ENCODE results near the gene ULBP2. TPM values are rescaled to one million over a fixed set of nuclear protein-coding genes. Genes with fewer than 3 reads are reported as not detected.

The ULBP2 gene
- total and polyA plus RNA-seq, 2 of the 8 experiments (the other 6 are each of a cell fraction or from before 2014, with no cell fraction given), result 0.05 TPM; not detected in 1

DNA sequence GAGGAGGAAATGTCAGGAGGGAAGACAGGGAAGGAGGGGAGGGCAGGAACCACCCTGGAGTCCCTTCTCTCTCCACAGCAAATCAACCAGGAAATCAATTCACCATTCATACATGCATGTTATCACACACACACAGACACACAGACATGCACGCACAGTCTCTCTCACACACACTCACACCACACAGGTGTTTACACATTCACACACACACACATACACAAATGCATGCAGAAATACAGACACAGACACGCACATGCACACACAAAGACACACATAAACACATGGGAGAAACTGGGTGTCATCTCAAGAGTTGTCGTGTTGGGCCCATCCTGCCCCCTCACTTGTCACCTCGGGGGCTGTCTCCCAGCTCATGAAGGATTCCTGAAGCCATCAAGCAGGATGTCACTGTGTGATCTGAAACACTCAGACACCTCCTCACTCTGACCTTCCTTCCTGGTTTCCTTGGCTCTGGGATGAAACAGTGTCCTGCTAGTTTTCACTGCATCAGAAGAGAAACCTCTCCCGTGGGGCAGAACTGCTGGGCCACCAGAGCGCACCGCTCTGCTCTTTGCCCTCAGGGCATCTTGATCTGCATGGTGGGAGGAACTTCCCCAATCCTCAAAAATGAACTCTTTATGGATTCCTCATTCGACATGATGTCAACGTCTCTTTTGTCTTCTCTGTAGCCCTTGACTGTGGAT lies 28.1 kb upstream of the ULBP2 start:
- Histone ChIP-seq H3K4ac (replicated peaks; ENCODE audit: insufficient read length, low read depth, low read length) (no peak overlapping the region), H3K14ac (ENCODE audit: insufficient read length) (no peak overlapping the region), H3K18ac (ENCODE audit: extremely low read depth, low read length) (no peak overlapping the region), H3K4me2 (ENCODE audit: insufficient read depth in 1 of 2, low read depth in 2 of 2, low read length in 2 of 2) (no peak overlapping the region), H3K23ac (ENCODE audit: insufficient read length) (no peak overlapping the region), H3K36me3 (ENCODE audit: control insufficient read depth in 2 of 4, insufficient read depth in 4 of 4, low read length in 3 of 4) (no peaks in the 10 kb centered on the region), H2BK12ac (ENCODE audit: low read depth, low read length) (no peak overlapping the region), H2BK5ac (ENCODE audit: low read depth, low read length) (no peak overlapping the region), H4K91ac (replicated peaks; ENCODE audit: insufficient read length, low read length) (no peak overlapping the region), H3K79me2 (ENCODE audit: control insufficient read depth in 1 of 2, insufficient read depth in 2 of 2, low read length in 2 of 2) (no peaks in the 10 kb centered on the region), H3K4me3 (ENCODE audit: extremely low read depth in 1 of 4, insufficient read depth in 2 of 4, low read depth in 3 of 4, low read length in 4 of 4) (no peak overlapping the region), H3K9me3 (ENCODE audit: insufficient read depth in 2 of 2, low read depth in 1 of 2, low read length in 1 of 2) (peaks cover 9 to 20% of the 10 kb centered on the region in 2 experiments; a peak in 3 of 4 replicates), H2AK5ac (ENCODE audit: low read depth, low read length) (no peak overlapping the region), H2BK15ac (ENCODE audit: low read length) (no peak overlapping the region), H4K8ac (ENCODE audit: extremely low read depth, insufficient read depth, low read length) (no peak overlapping the region), H3K27ac (ENCODE audit: low read depth, low read length) (no peak overlapping the region), H3K56ac (replicated peaks; ENCODE audit: insufficient read length, low read depth, low read length) (no peak overlapping the region), H3K4me1 (replicated peaks in 1 of 4; ENCODE audit: control insufficient read depth in 3 of 4, insufficient read depth in 4 of 4, low read length in 3 of 4) (no peaks in the 10 kb centered on the region), H3K9ac (replicated peaks in 1 of 4; ENCODE audit: extremely low read depth in 1 of 4, low read depth in 3 of 4, low read length in 3 of 4) (no peak overlapping the region), H3K27me3 (replicated peaks in 1 of 4; ENCODE audit: control insufficient read depth in 3 of 4, extremely low read depth in 1 of 4, insufficient read depth in 3 of 4, low read length in 3 of 4) (no peaks in the 10 kb centered on the region), H4K20me1 (replicated peaks in 1 of 2; ENCODE audit: control insufficient read depth in 1 of 2, insufficient read depth in 2 of 2, low read length in 2 of 2) (peaks cover 0 to 2% of the 10 kb centered on the region in 2 experiments), H2BK120ac (replicated peaks; ENCODE audit: low read depth, low read length) (no peak overlapping the region), H2AFZ (ENCODE audit: low read length) (no peak overlapping the region), H3K79me1 (ENCODE audit: low read depth, low read length) (no peaks in the 10 kb centered on the region), H4K5ac (ENCODE audit: insufficient read length, low read depth, low read length) (no peak overlapping the region), H2BK20ac (ENCODE audit: low read length) (no peak overlapping the region), H3K23me2 (ENCODE audit: low read depth, low read length) (no peaks in the 10 kb centered on the region)
- WGBS, 2 experiments (ENCODE audit: extremely low coverage in 1 of 2, insufficient coverage in 1 of 2, insufficient read length in 1 of 2, insufficient replicate concordance in 2 of 2, low coverage in 1 of 2, low lambda C conversion rate in 2 of 2, missing lambda C conversion rate in 1 of 2), result 78% methylated on average over 9 of the region's 9 CpGs; no CpG with 5 or more reads in 1 of the 2 experiments
- peak in 1 of 2 experiments; percentile 22 for DNase-seq (ENCODE audit: low read depth in 1 of 2, low spot score in 2 of 2)
- no peak for FAIRE-seq
- TF ChIP-seq JUND (IDR thresholded peaks at IDR 0.05; ENCODE audit: low read length) (no peak), CBX8 (IDR thresholded peaks at IDR 0.05; ENCODE audit: borderline replicate concordance, low read depth, low read length) (no peak), GTF2F1 (IDR thresholded peaks at IDR 0.05; ENCODE audit: borderline replicate concordance, low read depth, low read length) (no peak)
- POLR2A ChIA-PET (ENCODE audit: partially characterized antibody), result interaction anchor here (1.3 kb wide), 1 partner anchor 9 kb away, joined by 3 read pairs; no protein-coding TSS in a partner anchor
- CTCF ChIA-PET (ENCODE audit: partially characterized antibody), result interaction anchor here (0.8 to 2.1 kb wide), 7 partner anchors 8 to 93 kb away, joined by 3 to 10 read pairs (median 5); no protein-coding TSS in a partner anchor

All from H1 (cell line).